Activated CD8-positive, alpha-beta T cell treated with anti-CD3 and anti-CD28 coated beads for 36 hours (primary cell): ENCODE data around the gene JKAMP. TPM values are rescaled to one million over a fixed set of nuclear protein-coding genes. Genes with fewer than 3 reads are reported as not detected.

ENCODE experiments used
- ATAC-seq: fragments of 200-7000 bp; cut with Tn5 transposase; one replicate; pipeline ENCODE4 v1.10.0; 2021; ENCODE audit warnings: mild to moderate bottlenecking, moderate library complexity
- CTCF ChIA-PET: fragments of 350-600 bp; sonication (Branson Sonifier 250); formaldehyde crosslinking; loops from one replicate; lab custom pipeline; 2021; ENCODE audit warnings: antibody characterized with exemption; lab: Charles Lee
- POLR2A ChIA-PET: fragments of 350-600 bp; sonication (Branson Sonifier 250); formaldehyde crosslinking; loops from one replicate; lab custom pipeline; 2021; ENCODE audit warnings: antibody characterized with exemption; lab: Charles Lee
- DNase-seq: peaks from one replicate; pipeline ENCODE4 v3.0.0-alpha.2; 2020
- H3K27ac Mint-ChIP-seq: one replicate; pipeline ENCODE4 v1.8.0; 2021; ENCODE audit warnings: mild to moderate bottlenecking, mixed read lengths
- H3K27me3 Mint-ChIP-seq: one replicate; pipeline ENCODE4 v1.8.0; 2021; ENCODE audit warnings: mixed read lengths
- H3K36me3 Mint-ChIP-seq: one replicate; pipeline ENCODE4 v1.8.0; 2021; ENCODE audit warnings: low read depth, mixed read lengths
- H3K4me1 Mint-ChIP-seq: one replicate; pipeline ENCODE4 v1.8.0; 2021; ENCODE audit warnings: low read depth, mixed read lengths
- H3K4me3 Mint-ChIP-seq: one replicate; pipeline ENCODE4 v1.8.0; 2021; ENCODE audit warnings: mild to moderate bottlenecking, moderate library complexity, mixed read lengths
- H3K9me3 Mint-ChIP-seq: one replicate; pipeline ENCODE4 v1.8.0; 2021; ENCODE audit warnings: mixed read lengths
- intact Hi-C: fragments of 100-400 bp; cut with micrococcal nuclease; formaldehyde crosslinking; loops from one replicate; pipeline ENCODE4 v1.10.0; 2022
- total RNA-seq, 2 experiments: library from RNA; stranded (reverse); gene quantifications; one replicate each; pipeline ENCODE4 v1.2.3, GENCODE V29; 2021
- TF ChIP-seq, protein P1 (sequence below): fragments of 200-600 bp; IDR thresholded peaks from one replicate; pipeline ENCODE4 v1.8.0; 2022; ENCODE audit warnings: antibody characterized with exemption, mild to moderate bottlenecking

The JKAMP gene
- total RNA-seq, 2 experiments from 2014 or later = 15.3 to 16.0 TPM

DNA sequence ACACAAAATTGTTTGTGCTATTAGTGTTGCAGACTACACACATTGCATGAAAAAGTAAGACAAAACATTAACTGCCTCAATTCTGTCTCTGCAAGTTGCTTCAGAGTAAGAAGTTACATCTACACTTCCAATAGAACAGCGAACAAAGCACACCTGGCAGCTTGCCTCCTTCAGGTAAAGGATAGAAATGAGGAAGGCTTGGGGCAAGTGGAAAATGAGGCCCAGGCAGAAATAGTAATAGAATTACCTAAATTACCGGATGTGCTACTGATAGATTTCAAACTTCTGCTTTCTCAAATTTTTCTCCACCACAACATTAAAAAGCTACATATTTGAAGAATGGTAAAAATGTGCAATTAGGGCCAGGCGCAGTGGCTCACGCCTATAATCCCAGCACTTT is 54.6 kb downstream of the JKAMP start:
- no peaks in the 10 kb centered on the region for H3K4me1 Mint-ChIP-seq
- H3K27ac Mint-ChIP-seq = no peak overlapping the region
- DNase-seq = no peak
- ATAC-seq = no peak
- no peaks in the 10 kb centered on the region for H3K9me3 Mint-ChIP-seq
- H3K27me3 Mint-ChIP-seq = peaks cover 3% of the 10 kb centered on the region
- ChIA-PET CTCF (interaction anchor here (1.3 kb wide), 1 partner anchor 39 kb away, joined by 3 read pairs; no protein-coding TSS in a partner anchor), POLR2A (no interaction called here)
- no peaks in the 10 kb centered on the region for H3K36me3 Mint-ChIP-seq
- TF ChIP-seq, protein P1, sequence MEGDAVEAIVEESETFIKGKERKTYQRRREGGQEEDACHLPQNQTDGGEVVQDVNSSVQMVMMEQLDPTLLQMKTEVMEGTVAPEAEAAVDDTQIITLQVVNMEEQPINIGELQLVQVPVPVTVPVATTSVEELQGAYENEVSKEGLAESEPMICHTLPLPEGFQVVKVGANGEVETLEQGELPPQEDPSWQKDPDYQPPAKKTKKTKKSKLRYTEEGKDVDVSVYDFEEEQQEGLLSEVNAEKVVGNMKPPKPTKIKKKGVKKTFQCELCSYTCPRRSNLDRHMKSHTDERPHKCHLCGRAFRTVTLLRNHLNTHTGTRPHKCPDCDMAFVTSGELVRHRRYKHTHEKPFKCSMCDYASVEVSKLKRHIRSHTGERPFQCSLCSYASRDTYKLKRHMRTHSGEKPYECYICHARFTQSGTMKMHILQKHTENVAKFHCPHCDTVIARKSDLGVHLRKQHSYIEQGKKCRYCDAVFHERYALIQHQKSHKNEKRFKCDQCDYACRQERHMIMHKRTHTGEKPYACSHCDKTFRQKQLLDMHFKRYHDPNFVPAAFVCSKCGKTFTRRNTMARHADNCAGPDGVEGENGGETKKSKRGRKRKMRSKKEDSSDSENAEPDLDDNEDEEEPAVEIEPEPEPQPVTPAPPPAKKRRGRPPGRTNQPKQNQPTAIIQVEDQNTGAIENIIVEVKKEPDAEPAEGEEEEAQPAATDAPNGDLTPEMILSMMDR = no peak
- intact Hi-C loops = no loop called here
- no peak overlapping the region for H3K4me3 Mint-ChIP-seq

- no peak for ATAC-seq
- no peaks in the 10 kb centered on the region for H3K36me3 Mint-ChIP-seq
- H3K9me3 Mint-ChIP-seq = no peaks in the 10 kb centered on the region
- no peak overlapping the region for H3K27ac Mint-ChIP-seq
- DNase-seq = no peak
- no peak overlapping the region for H3K4me3 Mint-ChIP-seq
- H3K4me1 Mint-ChIP-seq = no peaks in the 10 kb centered on the region
- POLR2A ChIA-PET = no interaction called here
- H3K27me3 Mint-ChIP-seq = peaks cover 2% of the 10 kb centered on the region
- intact Hi-C loops = no loop called here
- CTCF ChIA-PET = no interaction called here
- TF ChIP-seq, protein P1 = no peak
These were observed 56.5 kb downstream of the JKAMP start for GRCh38 chr14:59540852-59541251.

GRCh38 chr14:59541731-59542130 is 57.4 kb downstream of the JKAMP start:
- intact Hi-C loops = no loop called here
- Mint-ChIP-seq H3K27ac (no peak overlapping the region), H3K9me3 (no peaks in the 10 kb centered on the region), H3K27me3 (peaks cover 2% of the 10 kb centered on the region), H3K36me3 (no peaks in the 10 kb centered on the region), H3K4me3 (no peak overlapping the region), H3K4me1 (no peaks in the 10 kb centered on the region)
- ATAC-seq (no peak), DNase-seq (no peak)
- TF ChIP-seq, protein P1 = no peak
- CTCF ChIA-PET = no interaction called here
- POLR2A ChIA-PET = no interaction called here

DNA sequence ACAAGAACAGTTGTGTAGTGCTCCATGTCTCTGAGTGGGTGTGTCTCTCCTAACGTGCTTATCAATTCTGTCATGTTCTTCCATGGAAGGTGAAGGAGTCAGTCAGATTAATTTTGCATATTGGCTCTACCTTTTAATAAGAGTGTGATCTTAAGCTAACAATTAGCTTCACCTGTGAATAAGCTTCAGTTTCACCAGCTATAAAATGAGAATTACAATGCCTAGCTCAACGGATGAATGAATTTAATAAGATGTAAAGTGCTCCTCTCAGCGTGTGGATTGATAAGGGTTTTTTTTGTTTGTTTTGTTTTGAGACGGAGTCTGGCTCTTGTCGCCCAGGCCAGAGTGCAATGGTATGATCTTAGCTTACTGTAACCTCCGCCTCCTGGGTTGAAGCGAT is 59.6 kb downstream of the JKAMP start:
- no peak for DNase-seq
- no peaks in the 10 kb centered on the region for H3K4me1 Mint-ChIP-seq
- TF ChIP-seq, protein P1 = no peak
- no peak overlapping the region for H3K27ac Mint-ChIP-seq
- H3K9me3 Mint-ChIP-seq = no peaks in the 10 kb centered on the region
- CTCF ChIA-PET = interaction anchor here (0.6 to 1.9 kb wide), 3 partner anchors 33 to 88 kb away, joined by 3 to 12 read pairs (median 3); partner anchors contain the start of gene CCDC175
- POLR2A ChIA-PET = interaction anchor here (0.7 kb wide), 2 partner anchors 31 to 303 kb away, joined by 3 read pairs; no protein-coding TSS in a partner anchor
- H3K27me3 Mint-ChIP-seq = peaks cover 4% of the 10 kb centered on the region
- no peak for ATAC-seq
- H3K36me3 Mint-ChIP-seq = no peaks in the 10 kb centered on the region
- H3K4me3 Mint-ChIP-seq = no peak overlapping the region
- intact Hi-C loops = no loop called here

- Mint-ChIP-seq H3K27ac (no peak overlapping the region), H3K27me3 (peaks cover 9% of the 10 kb centered on the region), H3K4me3 (no peak overlapping the region), H3K9me3 (peaks cover 1% of the 10 kb centered on the region), H3K4me1 (no peaks in the 10 kb centered on the region), H3K36me3 (no peaks in the 10 kb centered on the region)
- TF ChIP-seq, protein P1 = no peak
- ATAC-seq (no peak), DNase-seq (no peak)
- intact Hi-C loops = no loop called here
- POLR2A ChIA-PET = no interaction called here
- CTCF ChIA-PET = interaction anchor here (1.5 kb wide), 1 partner anchor 29 kb away, joined by 5 read pairs; the partner anchor contains the start of gene CCDC175
These were observed 63.0 kb downstream of the JKAMP start for GRCh38 chr14:59547310-59547709.

Other genes starting within 250 kb of the JKAMP start
- gene GPR135, start 19.1 kb upstream of the JKAMP start, total RNA-seq = 1 to 10 TPM; 1.5 to 1.7 TPM
- 10 to 100 TPM; 12.3 to 14.6 TPM for gene L3HYPDH, start 109 bp upstream of the JKAMP start, total RNA-seq
- not detected for gene CCDC175, start 92.3 kb downstream of the JKAMP start, total RNA-seq